GM23338 (cell line): Measurements from ENCODE around the gene NTMT1. TPM values are rescaled to one million over a fixed set of nuclear protein-coding genes. Genes with fewer than 3 reads are reported as not detected.

ENCODE experiments used
- ATAC-seq: fragments of 200-7000 bp; cut with Tn5 transposase; 3 replicates; pipeline ENCODE4 v1.9.1; 2020
- DNase-seq: peaks from one replicate; pipeline ENCODE4 v3.0.0-alpha.2; 2015; ENCODE audit warnings: low spot score
- H2AFZ ChIP-seq: fragments of 200-600 bp; sonication (generic); 2 replicates; pipeline ENCODE4 v1.8.0; 2016; ENCODE audit warnings: antibody characterized with exemption, mild to moderate bottlenecking, moderate library complexity
- H3F3A ChIP-seq: fragments of 200-600 bp; sonication (generic); replicated peaks from 2 replicates; pipeline ENCODE4 v1.8.0; 2017; ENCODE audit warnings: antibody characterized with exemption, mixed run types, low read depth
- H3K27ac ChIP-seq: fragments of 200-600 bp; sonication (generic); 2 replicates; pipeline ENCODE4 v1.6.1; 2016; ENCODE audit warnings: low read depth
- H3K27me3 ChIP-seq: fragments of 200-600 bp; sonication (generic); 2 replicates; pipeline ENCODE4 v1.8.0; 2016; ENCODE audit warnings: mild to moderate bottlenecking, mixed run types, moderate library complexity; ENCODE audit not compliant: insufficient read depth
- H3K36me3 ChIP-seq: fragments of 200-600 bp; sonication (generic); 2 replicates; pipeline ENCODE4 v1.8.0; 2016; ENCODE audit warnings: mild to moderate bottlenecking; ENCODE audit not compliant: insufficient read depth
- H3K4me1 ChIP-seq: fragments of 200-600 bp; sonication (generic); 2 replicates; pipeline ENCODE4 v1.8.0; 2016; ENCODE audit warnings: mild to moderate bottlenecking, moderate library complexity; ENCODE audit not compliant: insufficient read depth
- H3K4me2 ChIP-seq: fragments of 200-600 bp; sonication (generic); 2 replicates; pipeline ENCODE4 v1.7.1; 2017; ENCODE audit warnings: mixed run types
- H3K4me3 ChIP-seq: fragments of 200-600 bp; sonication (generic); 2 replicates; pipeline ENCODE4 v1.6.1; 2016; ENCODE audit warnings: mixed run types
- H3K79me2 ChIP-seq: fragments of 200-600 bp; sonication (generic); replicated peaks from 2 replicates; pipeline ENCODE4 v1.8.0; 2017; ENCODE audit warnings: mild to moderate bottlenecking; ENCODE audit not compliant: insufficient read depth
- H3K9me2 ChIP-seq: fragments of 200-600 bp; sonication (generic); 2 replicates; pipeline ENCODE4 v1.8.0; 2017; ENCODE audit not compliant: insufficient read depth
- H4K20me1 ChIP-seq: fragments of 200-600 bp; sonication (generic); replicated peaks from 2 replicates; pipeline ENCODE4 v1.8.0; 2017; ENCODE audit warnings: mild to moderate bottlenecking; ENCODE audit not compliant: insufficient read depth
- H3K27ac Mint-ChIP-seq: 2 replicates; pipeline ENCODE4 v1.8.0; 2020; ENCODE audit warnings: inconsistent platforms, mild to moderate bottlenecking, moderate library complexity, mixed read lengths
- H3K27me3 Mint-ChIP-seq: 3 replicates; pipeline ENCODE4 v1.8.0; 2022; ENCODE audit warnings: low read depth, mild to moderate bottlenecking, moderate library complexity, mixed read lengths, inconsistent platforms; ENCODE audit not compliant: insufficient read depth, poor library complexity
- H3K36me3 Mint-ChIP-seq: 3 replicates; pipeline ENCODE4 v1.8.0; 2021; ENCODE audit warnings: low read depth, mild to moderate bottlenecking, inconsistent platforms, moderate library complexity, mixed read lengths
- H3K4me1 Mint-ChIP-seq: 3 replicates; pipeline ENCODE4 v1.8.0; 2020; ENCODE audit warnings: mild to moderate bottlenecking, inconsistent platforms, mixed read lengths
- H3K4me3 Mint-ChIP-seq: 3 replicates; pipeline ENCODE4 v1.8.0; 2021; ENCODE audit warnings: moderate library complexity, mild to moderate bottlenecking, inconsistent platforms, mixed read lengths
- H3K9me3 Mint-ChIP-seq: 3 replicates; pipeline ENCODE4 v1.8.0; 2020; ENCODE audit warnings: moderate library complexity, mild to moderate bottlenecking, inconsistent platforms, mixed read lengths
- CREB1 ChIP-seq: fragments of 250-450 bp; sonication (Bioruptor Pico); IDR thresholded peaks from 2 replicates; pipeline ENCODE4 v1.5.0; 2020; ENCODE audit warnings: low read depth, mild to moderate bottlenecking, moderate library complexity
- ETS1 ChIP-seq: IDR thresholded peaks from 2 replicates; pipeline ENCODE4 v1.6.1; 2016; ENCODE audit warnings: antibody characterized with exemption
- EZH2phosphoT487 ChIP-seq: fragments of 200-600 bp; sonication (generic); IDR thresholded peaks from one replicate; pipeline ENCODE4 v1.8.1; 2018; ENCODE audit warnings: antibody characterized with exemption; ENCODE audit not compliant: unreplicated experiment
- JUNB ChIP-seq: IDR thresholded peaks from one replicate; pipeline ENCODE4 v1.6.1; 2016; ENCODE audit warnings: antibody characterized with exemption; ENCODE audit not compliant: unreplicated experiment
- NANOG ChIP-seq: IDR thresholded peaks from 2 replicates; pipeline ENCODE4 v1.6.1; 2016; ENCODE audit warnings: antibody characterized with exemption, borderline replicate concordance
- POLR2AphosphoS5 ChIP-seq: IDR thresholded peaks from 2 replicates; pipeline ENCODE4 v1.6.1; 2016; ENCODE audit warnings: antibody characterized with exemption, low read depth
- REST ChIP-seq: IDR thresholded peaks from one replicate; pipeline ENCODE4 v1.6.1; 2018; ENCODE audit warnings: antibody characterized with exemption; ENCODE audit not compliant: unreplicated experiment
- STAT1 ChIP-seq: IDR thresholded peaks from one replicate; pipeline ENCODE4 v1.6.1; 2016; ENCODE audit warnings: antibody characterized with exemption; ENCODE audit not compliant: unreplicated experiment
- ZNF331 ChIP-seq: fragments of 250-450 bp; sonication (Bioruptor Pico); IDR thresholded peaks from 2 replicates; pipeline ENCODE4 v1.5.0; 2020; ENCODE audit warnings: low read depth, mild to moderate bottlenecking, moderate library complexity
- ZNF462 ChIP-seq: fragments of 250-450 bp; sonication (Bioruptor Pico); IDR thresholded peaks from 2 replicates; pipeline ENCODE4 v1.5.0; 2020; ENCODE audit warnings: mild to moderate bottlenecking, moderate library complexity
- polyA plus RNA-seq: library from polyadenylated mRNA; unstranded; fragments of >200 nt; fragmentation: Nextera tagmentation; extraction: Ambion mirVana; gene quantifications from 2 replicates; pipeline ENCODE4 v1.2.1, GENCODE V29; 2016
- total RNA-seq: library from RNA; depleted of rRNA; stranded (reverse); fragments of >200 nt; shearing (Covaris generic); gene quantifications from 2 replicates; pipeline ENCODE4 v1.2.3, GENCODE V29; 2014

The NTMT1 gene
- total and polyA plus RNA-seq, 2 experiments from 2014 or later: 59.4 to 108 TPM

GRCh38 chr9:129585352-129585751 is 40.6 kb upstream of the NTMT1 start:
- no peak overlapping the region for H3K27ac Mint-ChIP-seq
- H4K20me1 ChIP-seq: no peaks in the 10 kb centered on the region
- peaks cover 7% of the 10 kb centered on the region; the same call in 1 of the 2 replicates for H3K27me3 ChIP-seq
- no peaks in the 10 kb centered on the region for H3K36me3 Mint-ChIP-seq
- no peak overlapping the region for H3K4me2 ChIP-seq
- no peaks in the 10 kb centered on the region for H3K9me2 ChIP-seq
- no peak overlapping the region for H3K4me3 Mint-ChIP-seq
- H3K36me3 ChIP-seq: no peaks in the 10 kb centered on the region
- H3K27me3 Mint-ChIP-seq: peaks cover 22% of the 10 kb centered on the region
- H2AFZ ChIP-seq: no peak overlapping the region
- DNase-seq (no peak), ATAC-seq (no peak)
- peaks cover 3% of the 10 kb centered on the region; the same call in 1 of the 2 replicates for H3K4me1 ChIP-seq
- no peaks in the 10 kb centered on the region for H3F3A ChIP-seq
- peaks cover 31% of the 10 kb centered on the region for H3K4me1 Mint-ChIP-seq
- H3K9me3 Mint-ChIP-seq: no peaks in the 10 kb centered on the region
- H3K4me3 ChIP-seq: no peak overlapping the region
- TF ChIP-seq JUNB (no peak), REST (no peak), NANOG (no peak), ETS1 (no peak), CREB1 (CRISPR knock-in tag) (no peak), EZH2phosphoT487 (no peak), POLR2AphosphoS5 (no peak), STAT1 (no peak), ZNF331 (CRISPR knock-in tag) (no peak), ZNF462 (no peak)
- H3K79me2 ChIP-seq: no peaks in the 10 kb centered on the region
- no peak overlapping the region for H3K27ac ChIP-seq
